ENCODE data around the gene TGFBR1. TPM values are rescaled to one million over a fixed set of nuclear protein-coding genes. Genes with fewer than 3 reads are reported as not detected.

TGFBR1 gene
- polyA plus RNA-seq, 3 donors: 51.1 to 52.3 (median 52.2) TPM

GRCh38 chr9:99130069-99130468, 25.2 kb downstream of the TGFBR1 start:
- no peak for DNase-seq (ENCODE audit: low read depth in 3 of 3, low spot score in 2 of 3)

- no peak for DNase-seq (ENCODE audit: low read depth in 3 of 3, low spot score in 2 of 3)
Observed at GRCh38 chr9:99133145-99133544, 28.2 kb downstream of the TGFBR1 start.

GRCh38 chr9:99134893-99135341, 30.0 kb downstream of the TGFBR1 start:
- no peak for DNase-seq (ENCODE audit: low read depth in 3 of 3, low spot score in 2 of 3)

- DNase-seq (ENCODE audit: low read depth in 3 of 3, low spot score in 2 of 3): no peak
Observed at GRCh38 chr9:99135456-99135855, 30.5 kb downstream of the TGFBR1 start.

- no peak for DNase-seq (ENCODE audit: low read depth in 3 of 3, low spot score in 2 of 3)
Observed at GRCh38 chr9:99137225-99137624, 32.3 kb downstream of the TGFBR1 start.

GRCh38 chr9:99137891-99138290, 33.0 kb downstream of the TGFBR1 start:
- DNase-seq (ENCODE audit: low read depth in 3 of 3, low spot score in 2 of 3): no peak

GRCh38 chr9:99138424-99139284, 33.7 kb downstream of the TGFBR1 start:
- no peak for DNase-seq (ENCODE audit: low read depth in 3 of 3, low spot score in 2 of 3)

- DNase-seq (ENCODE audit: low read depth in 3 of 3, low spot score in 2 of 3): no peak
Observed at GRCh38 chr9:99139868-99140267, 35.0 kb downstream of the TGFBR1 start.

- peak in 2 of 3 donors; percentile 18 to 33 for DNase-seq (ENCODE audit: low read depth in 3 of 3, low spot score in 2 of 3)
Observed at GRCh38 chr9:99140685-99141314, 35.9 kb downstream of the TGFBR1 start.

GRCh38 chr9:99141849-99142248, 36.9 kb downstream of the TGFBR1 start:
- DNase-seq (ENCODE audit: low read depth in 3 of 3, low spot score in 2 of 3): no peak

GRCh38 chr9:99142275-99142674, 37.4 kb downstream of the TGFBR1 start:
- no peak for DNase-seq (ENCODE audit: low read depth in 3 of 3, low spot score in 2 of 3)

GRCh38 chr9:99143655-99144054, 38.7 kb downstream of the TGFBR1 start:
- DNase-seq (ENCODE audit: low read depth in 3 of 3, low spot score in 2 of 3): no peak

- DNase-seq (ENCODE audit: low read depth in 3 of 3, low spot score in 2 of 3): no peak
Observed at GRCh38 chr9:99144966-99145365, 40.1 kb downstream of the TGFBR1 start.

- DNase-seq (ENCODE audit: low read depth in 3 of 3, low spot score in 2 of 3): no peak
Observed at GRCh38 chr9:99146574-99146973, 41.7 kb downstream of the TGFBR1 start.

- DNase-seq (ENCODE audit: low read depth in 3 of 3, low spot score in 2 of 3): no peak
Observed at GRCh38 chr9:99147177-99147576, 42.3 kb downstream of the TGFBR1 start.

GRCh38 chr9:99150451-99151171, 45.7 kb downstream of the TGFBR1 start:
- no peak for DNase-seq (ENCODE audit: low read depth in 3 of 3, low spot score in 2 of 3)

GRCh38 chr9:99154356-99154755, 49.4 kb downstream of the TGFBR1 start:
- DNase-seq (ENCODE audit: low read depth in 3 of 3, low spot score in 2 of 3): no peak

GRCh38 chr9:99155736-99156135, 50.8 kb downstream of the TGFBR1 start:
- no peak for DNase-seq (ENCODE audit: low read depth in 3 of 3, low spot score in 2 of 3)

- DNase-seq (ENCODE audit: low read depth in 3 of 3, low spot score in 2 of 3): no peak
Observed at GRCh38 chr9:99158629-99159028, 53.7 kb downstream of the TGFBR1 start.

GRCh38 chr9:99160173-99160572, 55.3 kb downstream of the TGFBR1 start:
- DNase-seq (ENCODE audit: low read depth in 3 of 3, low spot score in 2 of 3): no peak

GRCh38 chr9:99162759-99163364, 57.9 kb downstream of the TGFBR1 start:
- no peak for DNase-seq (ENCODE audit: low read depth in 3 of 3, low spot score in 2 of 3)
